GM12892 (cell line): Measurements from ENCODE around the gene PRICKLE2.

Experiments
- DNase-seq: peaks from one replicate; pipeline ENCODE4 v3.0.0; 2011; ENCODE audit not compliant: insufficient read length
- FAIRE-seq: peaks from 2 replicates; lab custom pipeline; 2011; peaks lifted over from hg19 to GRCh38; lab: Jason Lieb, UNC
- POLR2A ChIP-seq: IDR thresholded peaks from 2 replicates; pipeline ENCODE4 v1.6.1; 2011; ENCODE audit warnings: low read depth, low read length, control low read depth
- POLR2AphosphoS5 ChIP-seq: IDR thresholded peaks from 2 replicates; pipeline ENCODE4 v1.6.1; 2011; ENCODE audit warnings: low read depth, low read length, control low read depth
- TAF1 ChIP-seq: IDR thresholded peaks from 2 replicates; pipeline ENCODE4 v1.6.1; 2011; ENCODE audit warnings: low read depth, mild to moderate bottlenecking, control low read depth, low read length, borderline replicate concordance

The PRICKLE2 gene

GRCh38 chr3:64196236-64196929, 28.9 kb downstream of the PRICKLE2 start:
- FAIRE-seq, result no peak
- TF ChIP-seq TAF1 (no peak), POLR2AphosphoS5 (no peak), POLR2A (no peak)
- DNase-seq, result no peak

- DNase-seq, result no peak
- TF ChIP-seq POLR2AphosphoS5 (no peak), TAF1 (no peak), POLR2A (no peak)
- no peak for FAIRE-seq
Measured at GRCh38 chr3:64195789-64196188, 29.5 kb downstream of the PRICKLE2 start.

DNA sequence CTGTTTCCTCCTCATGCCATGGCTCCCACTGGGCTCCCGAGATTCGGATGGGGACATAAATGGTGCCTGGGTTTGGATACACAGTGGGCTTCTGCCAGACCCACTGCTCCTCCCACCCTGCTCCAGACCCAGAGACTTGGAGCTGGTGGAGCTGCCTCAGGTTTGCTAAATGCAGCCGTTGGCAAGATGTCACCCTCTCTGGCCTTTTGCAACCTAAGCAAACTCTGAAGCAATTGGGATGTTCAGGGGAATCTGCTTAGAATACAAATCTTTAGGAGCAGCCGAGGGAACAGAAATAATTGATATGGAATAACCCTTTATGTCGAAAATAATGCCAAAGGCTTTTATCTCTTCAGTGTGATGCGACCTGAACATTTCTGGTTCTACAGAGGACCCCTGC, 33.4 kb downstream of the PRICKLE2 start:
- no peak for DNase-seq
- TF ChIP-seq POLR2A (no peak), POLR2AphosphoS5 (no peak), TAF1 (no peak)
- FAIRE-seq, result no peak

- FAIRE-seq (no peak), DNase-seq (no peak)
- no peak for TF ChIP-seq POLR2AphosphoS5
- no peak for TF ChIP-seq TAF1
- no peak for TF ChIP-seq POLR2A
Measured at GRCh38 chr3:64190517-64191515, 34.5 kb downstream of the PRICKLE2 start.

DNA sequence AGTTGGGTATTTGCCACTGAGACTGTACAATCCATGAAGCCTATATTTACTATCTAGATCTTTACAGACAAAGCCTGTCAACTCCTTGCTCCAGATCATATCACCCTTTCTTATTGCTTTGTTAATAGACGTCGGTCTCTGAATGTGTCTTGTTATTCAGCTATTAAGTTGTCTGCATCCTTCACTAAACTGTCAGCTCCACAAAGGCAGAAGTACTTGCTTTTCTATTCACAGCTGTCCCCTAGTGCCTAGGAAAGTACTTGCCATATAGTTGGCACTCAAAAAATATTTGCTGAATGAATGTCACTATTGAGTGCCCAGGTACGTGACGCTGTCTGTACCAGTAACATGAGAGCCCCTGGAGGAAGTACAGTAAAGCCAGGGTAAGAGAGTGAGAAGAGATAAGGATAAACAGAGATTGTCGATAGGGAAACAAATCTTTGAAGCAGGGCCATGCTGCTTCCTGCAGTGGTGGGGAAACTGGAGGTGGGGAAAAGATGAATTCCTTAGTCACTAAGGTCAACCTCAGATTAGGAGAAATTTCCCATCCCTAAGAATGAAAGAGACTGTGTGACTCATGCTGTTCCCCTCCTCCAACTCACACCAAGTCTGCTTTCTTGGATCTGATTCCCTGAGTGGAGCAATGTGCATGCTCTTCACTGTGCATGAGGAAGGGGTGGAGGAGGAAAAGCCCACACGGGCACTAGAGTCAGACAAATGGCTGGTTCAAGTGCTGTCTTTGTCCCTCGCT, 36.3 kb downstream of the PRICKLE2 start:
- FAIRE-seq (no peak), DNase-seq (no peak)
- TF ChIP-seq TAF1, result no peak
- TF ChIP-seq POLR2A, result no peak
- no peak for TF ChIP-seq POLR2AphosphoS5

- DNase-seq (no peak), FAIRE-seq (no peak)
- TF ChIP-seq POLR2AphosphoS5 (no peak), POLR2A (no peak), TAF1 (no peak)
Measured at GRCh38 chr3:64187065-64187959, 38.0 kb downstream of the PRICKLE2 start.

DNA sequence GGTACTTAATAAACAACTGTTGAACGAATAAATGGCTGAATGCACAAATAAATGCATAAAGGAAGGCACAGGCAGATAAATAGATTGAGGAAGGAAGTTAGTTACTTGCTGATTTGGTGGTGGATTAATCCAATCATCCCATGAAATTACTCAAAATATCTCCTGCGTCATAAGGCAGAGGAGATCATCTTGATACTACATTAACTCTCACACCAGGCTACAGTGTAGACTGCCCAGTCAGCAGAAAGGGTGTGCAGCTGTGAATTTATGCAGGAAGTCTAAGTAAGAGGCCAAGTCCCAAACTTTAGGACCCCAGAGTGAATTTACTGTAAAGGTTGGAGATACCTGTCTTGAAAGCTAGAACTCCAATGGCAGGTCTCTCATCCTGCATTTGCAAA, 38.6 kb downstream of the PRICKLE2 start:
- TF ChIP-seq TAF1 (no peak), POLR2AphosphoS5 (no peak), POLR2A (no peak)
- no peak for DNase-seq
- FAIRE-seq, result no peak

DNA sequence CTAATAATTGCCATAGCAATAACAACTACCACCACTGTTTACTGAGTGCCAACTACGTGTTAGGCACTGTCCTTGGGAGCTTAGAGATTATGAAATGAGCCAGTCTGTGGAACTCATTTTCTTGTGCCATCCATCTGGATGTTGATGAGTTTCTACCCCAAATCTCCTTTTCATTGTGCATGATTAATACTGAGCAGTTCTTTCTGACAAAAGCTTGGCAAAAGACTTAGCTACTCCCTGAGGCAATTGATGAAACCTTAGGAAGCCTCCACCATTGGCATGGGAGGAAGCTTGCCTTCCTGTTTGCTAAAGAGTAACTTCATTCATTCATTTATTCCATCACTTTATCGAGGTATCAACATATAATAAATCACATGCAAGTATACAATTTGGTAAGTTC, 39.8 kb downstream of the PRICKLE2 start:
- FAIRE-seq, result no peak
- no peak for DNase-seq
- TF ChIP-seq TAF1 (no peak), POLR2A (no peak), POLR2AphosphoS5 (no peak)

- FAIRE-seq, result no peak
- TF ChIP-seq POLR2A, result no peak
- no peak for TF ChIP-seq POLR2AphosphoS5
- TF ChIP-seq TAF1, result no peak
- no peak for DNase-seq
Measured at GRCh38 chr3:64184621-64185020, 40.6 kb downstream of the PRICKLE2 start.

GRCh38 chr3:64179860-64180259, 45.4 kb downstream of the PRICKLE2 start:
- DNase-seq, result no peak
- FAIRE-seq, result no peak
- TF ChIP-seq POLR2AphosphoS5 (no peak), POLR2A (no peak), TAF1 (no peak)

GRCh38 chr3:64179249-64179648, 46.0 kb downstream of the PRICKLE2 start:
- FAIRE-seq, result no peak
- no peak for DNase-seq
- TF ChIP-seq POLR2AphosphoS5 (no peak), TAF1 (no peak), POLR2A (no peak)
